ENCODE data around the gene DDX25. TPM values are rescaled to one million over a fixed set of nuclear protein-coding genes. Genes with fewer than 3 reads are reported as not detected.
A peak's percentile ranks its signal among the peaks of the same experiment; 100 is the strongest.

DDX25 gene
- total and polyA plus RNA-seq, 2 of the 13 experiments (the other 11 are each of a cell fraction or from before 2014, with no cell fraction given) = 0.17 to 0.29 TPM

DNA sequence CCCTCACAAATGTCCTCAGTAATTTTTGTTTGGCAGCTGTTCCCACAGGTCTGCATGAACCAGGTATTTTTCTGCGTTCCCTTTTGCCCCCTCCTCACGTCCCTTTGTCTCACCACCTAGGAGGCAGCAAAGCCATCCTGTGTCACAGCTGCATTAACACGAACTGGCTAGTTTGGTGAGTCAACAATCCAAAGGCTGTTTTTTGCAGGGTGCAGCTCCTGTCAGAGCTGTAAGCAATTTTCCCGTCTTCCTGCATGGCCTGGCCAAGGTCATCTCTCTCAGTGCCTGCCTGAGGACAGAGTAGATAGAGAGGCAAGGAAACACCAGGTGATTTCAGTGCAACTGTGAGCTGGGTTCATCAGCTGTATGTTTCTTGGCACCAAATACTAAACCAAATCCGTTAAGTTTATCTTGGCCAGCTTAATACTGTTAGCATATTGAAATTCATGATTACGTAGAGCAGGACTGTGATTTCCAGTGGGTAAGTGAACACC, 21.0 kb downstream of the DDX25 start (continued):
- TF ChIP-seq, protein P1, sequence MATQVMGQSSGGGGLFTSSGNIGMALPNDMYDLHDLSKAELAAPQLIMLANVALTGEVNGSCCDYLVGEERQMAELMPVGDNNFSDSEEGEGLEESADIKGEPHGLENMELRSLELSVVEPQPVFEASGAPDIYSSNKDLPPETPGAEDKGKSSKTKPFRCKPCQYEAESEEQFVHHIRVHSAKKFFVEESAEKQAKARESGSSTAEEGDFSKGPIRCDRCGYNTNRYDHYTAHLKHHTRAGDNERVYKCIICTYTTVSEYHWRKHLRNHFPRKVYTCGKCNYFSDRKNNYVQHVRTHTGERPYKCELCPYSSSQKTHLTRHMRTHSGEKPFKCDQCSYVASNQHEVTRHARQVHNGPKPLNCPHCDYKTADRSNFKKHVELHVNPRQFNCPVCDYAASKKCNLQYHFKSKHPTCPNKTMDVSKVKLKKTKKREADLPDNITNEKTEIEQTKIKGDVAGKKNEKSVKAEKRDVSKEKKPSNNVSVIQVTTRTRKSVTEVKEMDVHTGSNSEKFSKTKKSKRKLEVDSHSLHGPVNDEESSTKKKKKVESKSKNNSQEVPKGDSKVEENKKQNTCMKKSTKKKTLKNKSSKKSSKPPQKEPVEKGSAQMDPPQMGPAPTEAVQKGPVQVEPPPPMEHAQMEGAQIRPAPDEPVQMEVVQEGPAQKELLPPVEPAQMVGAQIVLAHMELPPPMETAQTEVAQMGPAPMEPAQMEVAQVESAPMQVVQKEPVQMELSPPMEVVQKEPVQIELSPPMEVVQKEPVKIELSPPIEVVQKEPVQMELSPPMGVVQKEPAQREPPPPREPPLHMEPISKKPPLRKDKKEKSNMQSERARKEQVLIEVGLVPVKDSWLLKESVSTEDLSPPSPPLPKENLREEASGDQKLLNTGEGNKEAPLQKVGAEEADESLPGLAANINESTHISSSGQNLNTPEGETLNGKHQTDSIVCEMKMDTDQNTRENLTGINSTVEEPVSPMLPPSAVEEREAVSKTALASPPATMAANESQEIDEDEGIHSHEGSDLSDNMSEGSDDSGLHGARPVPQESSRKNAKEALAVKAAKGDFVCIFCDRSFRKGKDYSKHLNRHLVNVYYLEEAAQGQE (IDR thresholded peaks at IDR 0.05; ENCODE audit: borderline replicate concordance in 1 of 2, low read depth in 1 of 2, low read length in 2 of 2) = no peak
- 0 out of 2 replicates have a peak, but pooled peaks have one; percentile 69 for TF ChIP-seq ZNF12 (CRISPR knock-in tag; IDR thresholded peaks at IDR 0.05)
- peak; percentile 73; the same call in 1 of the 2 replicates for TF ChIP-seq PHF21A (CRISPR knock-in tag; IDR thresholded peaks at IDR 0.05)
- TF ChIP-seq ZBTB20 (CRISPR knock-in tag; IDR thresholded peaks at IDR 0.05; ENCODE audit: borderline replicate concordance, low read depth) = peak; percentile 62; the same call in 1 of the 2 replicates
- no peak for TF ChIP-seq KDM5B (CRISPR knock-in tag; IDR thresholded peaks at IDR 0.05; ENCODE audit: borderline replicate concordance)
- no peak for TF ChIP-seq ZNF160 (CRISPR knock-in tag; IDR thresholded peaks at IDR 0.05)
- TF ChIP-seq ZNF616 (CRISPR knock-in tag; IDR thresholded peaks at IDR 0.05; ENCODE audit: low read depth) = no peak
- no peak for TF ChIP-seq HNRNPL (IDR thresholded peaks at IDR 0.05; ENCODE audit: low read depth, low read length)
- no peak for TF ChIP-seq ZNF558 (CRISPR knock-in tag; IDR thresholded peaks at IDR 0.05; ENCODE audit: borderline replicate concordance)
- TF ChIP-seq FOXJ3 (CRISPR knock-in tag; IDR thresholded peaks at IDR 0.05; ENCODE audit: borderline replicate concordance) = no peak
- TF ChIP-seq, protein P2, sequence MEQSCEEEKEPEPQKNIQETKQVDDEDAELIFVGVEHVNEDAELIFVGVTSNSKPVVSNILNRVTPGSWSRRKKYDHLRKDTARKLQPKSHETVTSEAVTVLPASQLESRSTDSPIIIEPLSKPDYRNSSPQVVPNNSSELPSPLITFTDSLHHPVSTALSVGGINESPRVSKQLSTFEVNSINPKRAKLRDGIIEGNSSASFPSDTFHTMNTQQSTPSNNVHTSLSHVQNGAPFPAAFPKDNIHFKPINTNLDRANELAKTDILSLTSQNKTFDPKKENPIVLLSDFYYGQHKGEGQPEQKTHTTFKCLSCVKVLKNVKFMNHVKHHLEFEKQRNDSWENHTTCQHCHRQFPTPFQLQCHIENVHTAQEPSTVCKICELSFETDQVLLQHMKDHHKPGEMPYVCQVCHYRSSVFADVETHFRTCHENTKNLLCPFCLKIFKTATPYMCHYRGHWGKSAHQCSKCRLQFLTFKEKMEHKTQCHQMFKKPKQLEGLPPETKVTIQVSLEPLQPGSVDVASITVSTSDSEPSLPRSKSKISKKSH (CRISPR knock-in tag; IDR thresholded peaks at IDR 0.05; ENCODE audit: borderline replicate concordance) = no peak
- TF ChIP-seq CEBPG (CRISPR knock-in tag; IDR thresholded peaks at IDR 0.05) = peak; percentile 56
- peak; percentile 73; the same call in 1 of the 2 replicates for TF ChIP-seq ZNF792 (CRISPR knock-in tag; IDR thresholded peaks at IDR 0.05)
- TF ChIP-seq SMC3 (IDR thresholded peaks at IDR 0.05; ENCODE audit: low read length) = peak; percentile 28; the same call in 1 of the 2 replicates
- no peak for TF ChIP-seq ZNF326 (CRISPR knock-in tag; IDR thresholded peaks at IDR 0.05; ENCODE audit: borderline replicate concordance)
- no peak for TF ChIP-seq EED (CRISPR knock-in tag; IDR thresholded peaks at IDR 0.05)
- 0 out of 2 replicates have a peak, but pooled peaks have one; percentile 58 for TF ChIP-seq MXD4 (CRISPR knock-in tag; IDR thresholded peaks at IDR 0.05)
- peak; percentile 27; the same call in 1 of the 2 replicates for TF ChIP-seq ZNF709 (CRISPR knock-in tag; IDR thresholded peaks at IDR 0.05)
- peak; percentile 67; the same call in 1 of the 2 replicates for TF ChIP-seq ZSCAN9 (CRISPR knock-in tag; IDR thresholded peaks at IDR 0.05; ENCODE audit: borderline replicate concordance)
- TF ChIP-seq, protein P3, sequence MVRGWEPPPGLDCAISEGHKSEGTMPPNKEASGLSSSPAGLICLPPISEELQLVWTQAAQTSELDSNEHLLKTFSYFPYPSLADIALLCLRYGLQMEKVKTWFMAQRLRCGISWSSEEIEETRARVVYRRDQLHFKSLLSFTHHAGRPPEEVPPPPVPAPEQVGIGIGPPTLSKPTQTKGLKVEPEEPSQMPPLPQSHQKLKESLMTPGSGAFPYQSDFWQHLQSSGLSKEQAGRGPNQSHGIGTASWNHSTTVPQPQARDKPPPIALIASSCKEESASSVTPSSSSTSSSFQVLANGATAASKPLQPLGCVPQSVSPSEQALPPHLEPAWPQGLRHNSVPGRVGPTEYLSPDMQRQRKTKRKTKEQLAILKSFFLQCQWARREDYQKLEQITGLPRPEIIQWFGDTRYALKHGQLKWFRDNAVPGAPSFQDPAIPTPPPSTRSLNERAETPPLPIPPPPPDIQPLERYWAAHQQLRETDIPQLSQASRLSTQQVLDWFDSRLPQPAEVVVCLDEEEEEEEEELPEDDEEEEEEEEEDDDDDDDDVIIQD (CRISPR knock-in tag; IDR thresholded peaks at IDR 0.05; ENCODE audit: low read depth) = peak; percentile 57; the same call in 1 of the 2 replicates
- TF ChIP-seq NONO (IDR thresholded peaks at IDR 0.05) = no peak
- peak; percentile 65; the same call in 1 of the 2 replicates for TF ChIP-seq NONO (CRISPR knock-in tag; conservative IDR thresholded peaks at IDR 0.05)
- peak; percentile 77 for TF ChIP-seq ZNF205 (CRISPR knock-in tag; IDR thresholded peaks at IDR 0.05)
- TF ChIP-seq ZNF34 (CRISPR knock-in tag; IDR thresholded peaks at IDR 0.05; ENCODE audit: borderline replicate concordance) = no peak
- no peak for TF ChIP-seq TBL1XR1 (IDR thresholded peaks at IDR 0.05; ENCODE audit: borderline replicate concordance, low read length, partially characterized antibody)
- 0 out of 2 replicates have a peak, but pooled peaks have one; percentile 25 for TF ChIP-seq POGZ (CRISPR knock-in tag; IDR thresholded peaks at IDR 0.05)
